ENCODE measurements around the gene ZNF296. TPM values are rescaled to one million over a fixed set of nuclear protein-coding genes. Genes with fewer than 3 reads are reported as not detected.

The ZNF296 gene
- total RNA-seq, 1 donor from 2014 or later: 0.45 TPM

- DNase-seq (ENCODE audit: low spot score) (peak; percentile 99), ATAC-seq (peak; percentile 97)
- intact Hi-C loops (cut with DNase I): no loop called here
These were observed 15.0 kb upstream of the ZNF296 start for GRCh38 chr19:45091031-45091923.

- no peak for ATAC-seq
- intact Hi-C loops (cut with DNase I): no loop called here
- no peak for DNase-seq (ENCODE audit: low spot score)
These were observed 14.3 kb upstream of the ZNF296 start for GRCh38 chr19:45090606-45091005.

GRCh38 chr19:45090034-45090433 lies 13.8 kb upstream of the ZNF296 start:
- no peak for DNase-seq (ENCODE audit: low spot score)
- no peak for ATAC-seq
- intact Hi-C loops (cut with DNase I): no loop called here

GRCh38 chr19:45087531-45087930 lies 11.3 kb upstream of the ZNF296 start:
- ATAC-seq: no peak
- no peak for DNase-seq (ENCODE audit: low spot score)
- intact Hi-C loops (cut with DNase I): loop anchor here (5.0 kb wide), 1 partner anchor 165 kb away; the partner anchor contains the start of gene MARK4

GRCh38 chr19:45086480-45086879 lies 10.2 kb upstream of the ZNF296 start:
- intact Hi-C loops (cut with DNase I): loop anchor here (5.0 kb wide), 1 partner anchor 166 kb away; the partner anchor contains the start of gene MARK4
- ATAC-seq: no peak
- no peak for DNase-seq (ENCODE audit: low spot score)

- intact Hi-C loops (cut with DNase I): no loop called here
- ATAC-seq: no peak
- no peak for DNase-seq (ENCODE audit: low spot score)
These were observed 5.9 kb upstream of the ZNF296 start for GRCh38 chr19:45082170-45082569.

GRCh38 chr19:45079911-45080370 lies 3.7 kb upstream of the ZNF296 start:
- no peak for ATAC-seq
- intact Hi-C loops (cut with DNase I): no loop called here
- no peak for DNase-seq (ENCODE audit: low spot score)

- intact Hi-C loops (cut with DNase I): no loop called here
- DNase-seq (ENCODE audit: low spot score) (peak; percentile 78), ATAC-seq (peak; percentile 85)
These were observed 3.0 kb upstream of the ZNF296 start, which contains the start of gene GEMIN7 for GRCh38 chr19:45079063-45079910. Gene GEMIN7, plus strand, starts transcription at chr19:45079260. Its CDS starts 10,855 bp downstream, at chr19:45090115.

GRCh38 chr19:45078390-45079062 lies 2.2 kb upstream of the ZNF296 start:
- ATAC-seq: no peak
- DNase-seq (ENCODE audit: low spot score): no peak
- intact Hi-C loops (cut with DNase I): no loop called here

- intact Hi-C loops (cut with DNase I): no loop called here
- DNase-seq (ENCODE audit: low spot score) (no peak), ATAC-seq (no peak)
These were observed 813 bp upstream of the ZNF296 start for GRCh38 chr19:45076851-45077730.

GRCh38 chr19:45075301-45076028 lies 813 bp downstream of the ZNF296 start:
- ATAC-seq: peak; percentile 68
- DNase-seq (ENCODE audit: low spot score): peak; percentile 77
- intact Hi-C loops (cut with DNase I): no loop called here

- DNase-seq (ENCODE audit: low spot score) (no peak), ATAC-seq (no peak)
- intact Hi-C loops (cut with DNase I): no loop called here
These were observed 1.5 kb downstream of the ZNF296 start for GRCh38 chr19:45074744-45075300.

- ATAC-seq: no peak
- intact Hi-C loops (cut with DNase I): no loop called here
These were observed 4.1 kb downstream of the ZNF296 start for GRCh38 chr19:45071969-45072790.

GRCh38 chr19:45071545-45071938 lies 4.7 kb downstream of the ZNF296 start:
- DNase-seq (ENCODE audit: low spot score) (no peak), ATAC-seq (no peak)
- intact Hi-C loops (cut with DNase I): no loop called here

More at GRCh38 chr19:45071969-45072790, 4.1 kb downstream of the ZNF296 start:
- DNase-seq (ENCODE audit: low spot score): no peak

- ATAC-seq (no peak), DNase-seq (ENCODE audit: low spot score) (no peak)
- intact Hi-C loops (cut with DNase I): no loop called here
These were observed 5.3 kb downstream of the ZNF296 start for GRCh38 chr19:45070861-45071544.

GRCh38 chr19:45070214-45070613 lies 6.1 kb downstream of the ZNF296 start:
- ATAC-seq (no peak), DNase-seq (ENCODE audit: low spot score) (no peak)
- intact Hi-C loops (cut with DNase I): no loop called here
